ENCODE measurements around the gene CHRNB2.

Gene CHRNB2

GRCh38 chr1:154599658-154600057 is 32.1 kb downstream of the CHRNB2 start:
- H3K9ac ChIP-seq (ENCODE audit: low read length), result no peak overlapping the region
- no peak overlapping the region for H3K4me3 ChIP-seq (ENCODE audit: low read length)
- H4K20me1 ChIP-seq (ENCODE audit: insufficient read depth, low read length), result peaks cover 70% of the 10 kb centered on the region

DNA sequence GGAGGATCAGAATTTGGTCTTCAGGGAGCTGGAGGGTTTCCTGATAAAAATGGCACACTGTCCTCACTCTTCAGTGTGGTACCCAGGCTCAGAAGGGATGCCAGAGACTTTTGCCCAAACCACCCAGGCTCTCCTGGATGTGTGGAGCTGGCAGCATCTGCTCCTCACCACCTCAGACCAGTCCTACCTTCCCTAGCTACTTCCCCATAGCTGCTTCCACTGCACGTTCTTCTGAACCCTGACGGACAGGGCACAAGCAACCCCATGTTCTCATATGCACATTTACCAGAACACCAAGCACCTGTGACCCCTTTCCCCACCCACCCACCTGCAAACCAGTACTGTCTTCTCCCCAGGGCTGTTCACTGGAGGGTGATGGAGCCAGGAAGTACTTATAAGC is 35.7 kb downstream of the CHRNB2 start:
- Histone ChIP-seq H3K27ac (ENCODE audit: low read length) (no peak overlapping the region), H3K9ac (ENCODE audit: low read length) (no peak overlapping the region), H3K4me2 (ENCODE audit: low read length) (no peak overlapping the region), H3K4me1 (ENCODE audit: low read length) (peaks cover 7% of the 10 kb centered on the region), H2AFZ (ENCODE audit: low read depth, low read length) (no peak overlapping the region), H3K4me3 (ENCODE audit: low read length) (no peak overlapping the region), H4K20me1 (ENCODE audit: insufficient read depth, low read length) (peaks cover 83% of the 10 kb centered on the region), H3K36me3 (replicated peaks; ENCODE audit: low read depth, low read length) (peaks cover 53% of the 10 kb centered on the region), H3K27me3 (ENCODE audit: low read depth, low read length) (no peaks in the 10 kb centered on the region), H3K9me3 (ENCODE audit: insufficient read depth, low read length) (no peaks in the 10 kb centered on the region), H3K79me2 (ENCODE audit: low read length) (peaks cover 98% of the 10 kb centered on the region)
- TF ChIP-seq, protein P1, sequence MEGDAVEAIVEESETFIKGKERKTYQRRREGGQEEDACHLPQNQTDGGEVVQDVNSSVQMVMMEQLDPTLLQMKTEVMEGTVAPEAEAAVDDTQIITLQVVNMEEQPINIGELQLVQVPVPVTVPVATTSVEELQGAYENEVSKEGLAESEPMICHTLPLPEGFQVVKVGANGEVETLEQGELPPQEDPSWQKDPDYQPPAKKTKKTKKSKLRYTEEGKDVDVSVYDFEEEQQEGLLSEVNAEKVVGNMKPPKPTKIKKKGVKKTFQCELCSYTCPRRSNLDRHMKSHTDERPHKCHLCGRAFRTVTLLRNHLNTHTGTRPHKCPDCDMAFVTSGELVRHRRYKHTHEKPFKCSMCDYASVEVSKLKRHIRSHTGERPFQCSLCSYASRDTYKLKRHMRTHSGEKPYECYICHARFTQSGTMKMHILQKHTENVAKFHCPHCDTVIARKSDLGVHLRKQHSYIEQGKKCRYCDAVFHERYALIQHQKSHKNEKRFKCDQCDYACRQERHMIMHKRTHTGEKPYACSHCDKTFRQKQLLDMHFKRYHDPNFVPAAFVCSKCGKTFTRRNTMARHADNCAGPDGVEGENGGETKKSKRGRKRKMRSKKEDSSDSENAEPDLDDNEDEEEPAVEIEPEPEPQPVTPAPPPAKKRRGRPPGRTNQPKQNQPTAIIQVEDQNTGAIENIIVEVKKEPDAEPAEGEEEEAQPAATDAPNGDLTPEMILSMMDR (IDR thresholded peaks at IDR 0.05; ENCODE audit: low read depth, low read length), result no peak
- no peak for TF ChIP-seq EZH2phosphoT487 (IDR thresholded peaks at IDR 0.05; ENCODE audit: low read depth)

More at GRCh38 chr1:154599658-154600057, 32.1 kb downstream of the CHRNB2 start:
- H3K9me3 ChIP-seq (ENCODE audit: insufficient read depth, low read length), result no peaks in the 10 kb centered on the region
- H3K27ac ChIP-seq (ENCODE audit: low read length), result no peak overlapping the region
- H3K36me3 ChIP-seq (replicated peaks; ENCODE audit: low read depth, low read length), result peaks cover 74% of the 10 kb centered on the region
- no peaks in the 10 kb centered on the region for H3K27me3 ChIP-seq (ENCODE audit: low read depth, low read length)
- no peak overlapping the region for H3K4me2 ChIP-seq (ENCODE audit: low read length)
- TF ChIP-seq, protein P1 (IDR thresholded peaks at IDR 0.05; ENCODE audit: low read depth, low read length), result no peak
- no peak for TF ChIP-seq EZH2phosphoT487 (IDR thresholded peaks at IDR 0.05; ENCODE audit: low read depth)
- H3K4me1 ChIP-seq (ENCODE audit: low read length), result no peaks in the 10 kb centered on the region
- no peak overlapping the region for H2AFZ ChIP-seq (ENCODE audit: low read depth, low read length)
- H3K79me2 ChIP-seq (ENCODE audit: low read length), result peaks cover 63% of the 10 kb centered on the region

GRCh38 chr1:154605534-154605933 is 38.0 kb downstream of the CHRNB2 start:
- H3K4me1 ChIP-seq (ENCODE audit: low read length), result peaks cover 23% of the 10 kb centered on the region

GRCh38 chr1:154607106-154607608 is 39.6 kb downstream of the CHRNB2 start:
- Histone ChIP-seq H4K20me1 (ENCODE audit: insufficient read depth, low read length) (peaks cover 64% of the 10 kb centered on the region), H3K9ac (ENCODE audit: low read length) (peak overlapping the region; percentile 83), H3K9me3 (ENCODE audit: insufficient read depth, low read length) (no peaks in the 10 kb centered on the region), H3K79me2 (ENCODE audit: low read length) (peaks cover 100% of the 10 kb centered on the region), H3K27ac (ENCODE audit: low read length) (peak overlapping the region; percentile 80), H3K4me1 (ENCODE audit: low read length) (peaks cover 23% of the 10 kb centered on the region), H3K36me3 (replicated peaks; ENCODE audit: low read depth, low read length) (peaks cover 28% of the 10 kb centered on the region), H3K4me3 (ENCODE audit: low read length) (peak overlapping the region; percentile 79), H2AFZ (ENCODE audit: low read depth, low read length) (no peak overlapping the region), H3K4me2 (ENCODE audit: low read length) (peak overlapping the region; percentile 87), H3K27me3 (ENCODE audit: low read depth, low read length) (no peaks in the 10 kb centered on the region)
- TF ChIP-seq, protein P1 (IDR thresholded peaks at IDR 0.05; ENCODE audit: low read depth, low read length), result no peak
- no peak for TF ChIP-seq EZH2phosphoT487 (IDR thresholded peaks at IDR 0.05; ENCODE audit: low read depth)

More at GRCh38 chr1:154605534-154605933, 38.0 kb downstream of the CHRNB2 start:
- H3K4me3 ChIP-seq (ENCODE audit: low read length), result no peak overlapping the region
- H4K20me1 ChIP-seq (ENCODE audit: insufficient read depth, low read length), result peaks cover 74% of the 10 kb centered on the region
- H3K27ac ChIP-seq (ENCODE audit: low read length), result no peak overlapping the region
- H3K9me3 ChIP-seq (ENCODE audit: insufficient read depth, low read length), result no peaks in the 10 kb centered on the region
- no peak overlapping the region for H3K9ac ChIP-seq (ENCODE audit: low read length)
- H3K36me3 ChIP-seq (replicated peaks; ENCODE audit: low read depth, low read length), result peaks cover 44% of the 10 kb centered on the region
- H3K4me2 ChIP-seq (ENCODE audit: low read length), result no peak overlapping the region
- no peaks in the 10 kb centered on the region for H3K27me3 ChIP-seq (ENCODE audit: low read depth, low read length)
- H2AFZ ChIP-seq (ENCODE audit: low read depth, low read length), result no peak overlapping the region
- peaks cover 100% of the 10 kb centered on the region for H3K79me2 ChIP-seq (ENCODE audit: low read length)
- no peak for TF ChIP-seq EZH2phosphoT487 (IDR thresholded peaks at IDR 0.05; ENCODE audit: low read depth)
- TF ChIP-seq, protein P1 (IDR thresholded peaks at IDR 0.05; ENCODE audit: low read depth, low read length), result no peak

Data from OCI-LY3 (cell line).